GM21619 (cell line): Measurements from ENCODE around the gene CR2.
"Not testable (repeated sequence)": the region's sequence is repeated elsewhere in the genome, so short reads cannot be mapped to it uniquely, and the experiment has no call there.

Source experiments
- ATAC-seq: cut with Tn5 transposase; IDR thresholded peaks from one replicate; pipeline ENCODE4 v1.9.1; 2021; ENCODE audit not compliant: unreplicated experiment

CR2 gene

DNA sequence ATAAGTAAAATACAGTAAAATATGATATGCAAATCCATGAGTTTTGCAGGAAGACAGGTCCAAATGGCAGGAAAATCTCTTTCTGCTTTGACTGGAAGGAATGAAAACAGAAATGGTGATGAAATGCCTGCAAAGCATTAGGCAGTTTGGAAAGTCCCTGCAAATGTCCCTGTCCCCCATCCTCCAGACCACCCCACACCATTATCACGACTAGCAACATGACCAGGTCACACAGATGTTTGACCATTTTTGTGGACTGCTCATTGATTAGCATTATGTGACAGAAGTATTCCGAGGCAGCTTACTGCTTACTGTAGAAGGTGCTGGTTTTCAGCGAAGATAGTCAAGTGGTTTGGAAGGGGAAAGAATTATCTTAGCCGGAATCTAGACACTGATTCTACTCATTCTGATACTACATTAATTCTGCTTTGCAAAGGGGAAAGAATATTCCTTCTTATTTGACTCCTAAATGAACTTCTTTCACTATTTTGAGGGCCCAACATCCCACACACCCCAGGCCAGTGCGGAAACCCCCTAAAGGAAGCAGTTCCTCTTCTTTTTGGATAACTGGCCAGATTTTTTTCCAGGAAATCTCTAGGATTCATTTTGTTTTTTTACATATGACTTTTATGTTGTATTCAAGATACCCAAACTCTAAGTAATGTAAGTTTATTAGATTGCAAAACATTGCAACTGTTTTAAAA lies 9.5 kb upstream of the CR2 start:
- no peak for ATAC-seq

DNA sequence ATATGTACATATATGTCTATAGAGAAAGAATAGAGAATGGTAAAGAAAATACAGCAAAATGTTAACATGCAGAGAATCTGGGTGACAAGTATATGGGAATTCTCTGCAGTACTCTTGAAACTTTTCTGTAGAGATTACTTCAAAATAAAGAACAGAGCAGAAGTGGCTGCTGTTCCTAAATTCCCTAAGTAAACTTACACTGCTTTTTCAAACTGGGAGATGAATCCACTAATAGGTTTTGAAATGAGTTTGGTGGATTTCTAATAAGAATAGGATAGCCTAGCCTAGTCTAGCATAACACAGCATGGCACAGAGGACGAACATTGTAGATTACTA lies 450 bp upstream of the CR2 start:
- ATAC-seq = no peak

DNA sequence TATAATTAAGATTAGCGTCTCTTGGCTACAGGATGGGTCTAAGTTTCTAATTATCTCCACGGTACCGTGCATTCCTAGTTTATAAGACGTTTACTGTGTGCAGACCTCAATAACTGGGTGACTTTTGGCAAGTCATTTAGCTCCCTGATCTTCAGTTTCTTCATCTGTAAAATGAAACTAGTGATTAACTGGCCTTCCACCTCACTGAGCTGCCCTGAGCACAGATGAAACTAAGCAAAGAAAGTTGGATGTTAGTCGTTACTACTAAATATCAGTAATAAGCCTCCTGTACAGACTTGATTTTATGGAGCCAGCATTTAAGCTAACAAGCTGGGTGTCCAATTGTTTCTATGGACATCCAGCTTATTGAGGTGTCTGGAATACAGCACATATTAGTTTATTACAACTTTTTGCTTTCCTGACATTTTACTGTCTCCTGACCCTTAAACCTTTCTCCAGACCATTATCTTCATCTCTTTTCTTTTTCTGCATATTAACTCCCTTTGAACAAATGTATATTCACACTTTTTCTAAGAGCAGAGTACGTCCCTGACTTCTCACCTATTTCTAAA lies 1.1 kb downstream of the CR2 start:
- peak; percentile 35 for ATAC-seq

DNA sequence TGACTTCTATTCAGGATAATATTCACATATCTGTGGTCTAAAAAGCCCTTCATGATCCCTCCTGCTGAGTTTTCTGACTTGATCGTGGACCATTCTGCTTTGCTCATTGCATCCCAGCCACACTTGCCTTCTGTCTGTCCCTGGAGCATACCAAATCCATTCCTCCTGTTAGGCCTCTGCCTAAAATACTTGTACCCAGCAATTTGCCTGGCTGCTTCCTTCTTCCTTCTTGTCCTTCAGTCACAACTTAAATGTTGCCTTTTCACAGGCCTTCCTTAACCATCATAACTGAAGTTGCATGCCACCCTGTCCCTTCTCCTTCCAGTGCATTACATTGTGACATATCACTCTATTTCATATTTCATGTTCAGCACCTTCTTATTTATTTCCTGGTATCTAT lies 4.3 kb downstream of the CR2 start:
- no peak for ATAC-seq

DNA sequence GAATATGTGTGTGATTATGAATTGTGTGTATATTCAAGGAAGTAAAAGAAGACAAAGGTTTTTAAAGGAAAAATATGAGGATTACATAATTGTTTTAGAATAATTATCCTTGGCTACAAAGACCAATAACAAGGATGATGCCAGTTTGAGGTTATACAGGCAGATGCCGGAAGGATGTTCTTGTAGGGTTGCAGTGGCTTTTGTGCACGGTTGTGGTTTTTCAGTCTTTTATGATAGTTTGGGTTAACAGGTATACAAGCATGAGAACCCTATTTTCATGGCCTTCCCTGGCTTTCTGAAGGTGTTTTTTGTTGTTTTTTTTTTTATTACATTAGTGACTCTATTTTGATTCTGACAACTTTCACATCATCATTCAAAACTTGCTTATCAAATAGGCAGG lies 4.9 kb downstream of the CR2 start:
- ATAC-seq = no peak

DNA sequence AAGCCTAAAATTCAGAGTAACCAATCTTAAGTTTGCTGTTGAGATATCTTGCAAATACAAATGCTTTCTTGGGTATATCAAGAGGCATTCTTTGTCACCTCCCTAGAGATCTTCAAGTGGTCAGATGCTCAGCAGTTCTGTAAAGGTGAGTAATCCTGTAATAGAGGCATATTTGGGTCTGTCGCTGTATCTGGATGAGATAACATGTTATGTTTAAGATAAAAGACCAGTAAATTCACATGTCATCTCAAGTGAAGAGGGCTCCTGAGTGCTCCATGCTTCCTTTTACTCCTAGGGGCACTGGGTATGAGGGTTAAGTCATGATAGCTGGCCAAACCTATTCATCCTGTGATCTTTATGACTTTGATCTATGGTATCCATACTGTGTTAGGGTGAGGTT lies 7.5 kb downstream of the CR2 start:
- ATAC-seq = no peak

DNA sequence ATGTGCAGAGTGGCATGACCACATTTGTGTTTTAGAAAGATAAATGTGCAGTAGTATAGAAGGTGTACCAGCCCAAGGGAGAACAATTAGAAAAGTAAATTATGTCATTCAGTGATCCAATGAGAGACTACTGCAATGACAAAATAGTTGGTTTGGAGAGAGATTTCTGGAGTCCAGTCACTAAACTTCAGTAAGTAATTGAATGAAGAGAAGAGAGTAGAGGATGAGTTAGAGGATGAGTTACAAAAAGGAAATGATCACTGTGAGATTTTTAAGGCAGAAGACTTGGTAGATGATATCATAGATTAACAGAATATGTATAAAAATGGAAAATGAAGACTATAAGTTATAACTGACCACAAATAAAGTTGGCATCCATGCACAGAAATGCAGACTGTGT lies 8.4 kb downstream of the CR2 start:
- ATAC-seq = no peak

DNA sequence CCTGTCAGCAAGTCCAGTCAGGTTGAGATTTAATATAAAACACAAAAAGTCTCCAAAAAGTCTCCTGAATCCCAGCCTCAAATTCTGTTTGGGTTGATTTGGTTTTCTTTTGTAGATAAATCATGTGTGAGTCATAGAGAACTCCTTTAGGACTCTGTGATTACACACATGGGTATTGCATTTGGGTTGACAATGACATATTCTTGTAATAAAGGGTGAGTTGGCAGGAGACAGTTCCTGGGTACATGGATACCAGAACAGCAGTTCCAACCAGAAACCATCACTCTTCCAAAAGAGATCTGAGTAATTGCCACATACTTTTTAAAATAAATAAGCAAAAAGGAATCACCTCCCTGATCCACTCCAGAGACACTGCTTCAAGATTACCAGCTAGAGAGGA lies 8.9 kb downstream of the CR2 start:
- no peak for ATAC-seq

DNA sequence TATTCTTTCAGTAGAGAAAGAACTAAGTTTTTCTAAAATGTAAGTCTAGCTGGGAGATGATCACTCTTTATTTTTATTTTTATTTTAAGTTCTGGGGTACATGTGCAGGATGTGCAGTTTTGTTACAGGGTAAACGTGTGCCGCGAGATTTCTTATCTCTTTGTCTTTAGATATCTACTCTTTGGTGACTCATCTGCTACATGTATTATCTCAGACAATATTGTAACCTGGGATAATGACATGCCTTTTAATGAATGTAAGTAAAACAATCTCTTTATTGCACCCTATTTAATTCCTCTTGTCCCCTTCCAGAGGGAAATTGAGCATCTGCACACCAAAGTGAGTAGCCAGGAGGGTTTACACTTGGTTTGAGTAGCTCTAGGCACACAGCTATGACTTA lies 9.4 kb downstream of the CR2 start:
- no peak for ATAC-seq

DNA sequence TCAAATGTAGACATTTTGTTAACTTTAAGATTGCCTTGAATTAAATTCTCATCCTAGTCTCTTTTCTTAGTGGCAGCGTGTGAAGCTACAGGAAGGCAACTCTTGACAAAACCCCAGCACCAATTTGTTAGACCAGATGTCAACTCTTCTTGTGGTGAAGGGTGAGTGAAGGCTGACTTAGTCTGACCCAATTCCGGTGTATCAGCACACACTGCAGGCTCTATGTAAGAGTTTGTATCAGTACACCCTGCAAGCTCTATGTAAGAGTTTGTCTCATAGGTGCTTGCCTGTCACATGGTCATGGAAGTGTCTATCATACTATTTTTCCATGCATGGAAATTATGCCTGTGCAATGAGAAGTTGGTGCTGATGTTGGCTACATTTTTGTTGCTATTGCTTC lies 16.8 kb downstream of the CR2 start:
- ATAC-seq = no peak

DNA sequence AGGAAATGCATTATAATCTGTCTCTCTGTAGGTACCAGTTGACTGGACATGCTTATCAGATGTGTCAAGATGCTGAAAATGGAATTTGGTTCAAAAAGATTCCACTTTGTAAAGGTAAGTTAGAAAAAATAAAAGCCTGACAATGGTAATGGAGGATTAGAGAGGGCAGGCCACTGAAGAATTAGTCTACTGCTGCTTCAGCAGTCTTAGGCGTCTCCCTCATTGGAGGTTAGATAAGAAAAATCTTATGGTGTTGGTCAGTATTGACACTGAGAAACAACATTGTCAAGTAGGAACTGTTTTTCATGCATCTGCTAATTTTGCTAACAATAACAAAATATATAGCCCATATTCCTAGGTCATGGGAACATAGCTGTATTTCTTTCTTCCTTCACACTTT lies 20.1 kb downstream of the CR2 start:
- ATAC-seq = no peak

DNA sequence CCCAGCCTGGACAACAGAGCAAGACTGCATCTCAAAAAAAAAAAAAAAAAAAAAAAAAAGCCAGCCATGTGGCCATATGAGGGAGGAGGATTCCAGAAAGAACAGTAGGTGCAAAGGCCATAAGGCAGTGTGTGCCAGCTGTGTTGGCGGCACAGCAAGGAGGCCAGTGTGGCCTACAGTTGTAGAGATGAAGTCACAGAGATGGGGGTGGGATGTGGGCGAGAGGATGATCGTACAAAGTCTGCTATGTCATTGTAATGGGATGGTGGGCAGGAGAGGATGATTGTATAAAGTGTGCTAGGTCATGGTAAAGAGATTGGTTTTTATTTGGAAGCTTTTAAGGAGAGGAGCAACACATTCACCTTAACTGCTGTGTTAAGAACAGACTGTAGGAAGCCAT lies 32.1 kb downstream of the CR2 start:
- no peak for ATAC-seq

DNA sequence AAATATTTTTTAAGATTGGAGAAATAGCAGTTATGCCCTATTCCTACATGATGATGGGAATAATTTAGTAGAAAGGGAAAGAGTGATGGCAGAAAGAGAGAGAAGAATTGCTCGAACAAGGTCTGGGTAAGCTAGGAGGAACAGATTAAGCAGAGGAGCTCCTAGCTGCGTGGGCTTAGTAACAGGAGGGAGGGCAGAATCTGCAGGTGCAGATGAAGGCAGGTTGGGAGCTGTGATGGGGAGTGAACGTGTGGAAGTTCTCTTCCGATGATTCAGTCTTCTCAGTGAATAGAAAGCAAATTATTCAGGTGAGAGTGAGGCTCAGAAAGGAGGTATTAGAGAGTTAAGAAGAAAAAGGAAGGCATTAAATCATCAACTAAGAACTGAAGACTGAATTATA lies 33.5 kb downstream of the CR2 start:
- ATAC-seq = no peak

DNA sequence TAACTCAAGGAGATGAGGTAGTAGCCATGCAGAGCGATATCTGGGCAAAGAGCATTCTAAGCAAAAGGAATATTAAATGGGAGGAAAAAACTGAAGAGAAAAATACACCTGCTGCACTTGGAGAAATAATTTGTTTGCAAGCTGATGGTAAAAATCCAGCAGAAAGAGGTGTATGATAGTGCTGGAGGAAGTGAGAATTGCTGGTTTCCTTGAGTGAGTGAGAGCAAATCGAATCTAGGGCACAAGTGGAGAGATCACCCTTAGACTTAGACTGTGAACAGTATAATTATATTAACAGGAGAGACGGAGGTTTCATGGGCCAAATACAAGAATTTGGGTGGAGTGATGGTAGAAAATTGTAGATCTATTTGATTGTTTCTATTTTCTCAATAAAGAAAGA lies 39.1 kb downstream of the CR2 start:
- no peak for ATAC-seq

DNA sequence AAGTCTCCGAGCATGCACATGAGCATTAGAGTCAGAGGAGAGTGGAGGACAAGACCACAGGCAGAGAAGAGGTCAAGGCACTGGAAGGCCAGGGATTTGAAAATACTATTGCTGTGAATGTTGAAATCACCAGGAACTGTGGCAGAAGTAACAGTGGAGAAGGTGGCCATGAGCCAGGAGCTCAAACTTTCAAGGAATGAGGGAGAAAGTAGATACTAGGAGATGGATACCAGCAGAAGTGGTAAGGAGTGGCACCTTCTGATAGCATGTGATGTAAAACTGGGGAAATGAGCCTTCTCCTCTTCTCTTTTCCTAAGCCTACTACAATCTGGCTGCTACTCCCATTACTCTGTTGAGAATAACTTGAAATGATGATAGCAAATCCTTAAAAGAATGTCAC lies 40.0 kb downstream of the CR2 start:
- no peak for ATAC-seq

DNA sequence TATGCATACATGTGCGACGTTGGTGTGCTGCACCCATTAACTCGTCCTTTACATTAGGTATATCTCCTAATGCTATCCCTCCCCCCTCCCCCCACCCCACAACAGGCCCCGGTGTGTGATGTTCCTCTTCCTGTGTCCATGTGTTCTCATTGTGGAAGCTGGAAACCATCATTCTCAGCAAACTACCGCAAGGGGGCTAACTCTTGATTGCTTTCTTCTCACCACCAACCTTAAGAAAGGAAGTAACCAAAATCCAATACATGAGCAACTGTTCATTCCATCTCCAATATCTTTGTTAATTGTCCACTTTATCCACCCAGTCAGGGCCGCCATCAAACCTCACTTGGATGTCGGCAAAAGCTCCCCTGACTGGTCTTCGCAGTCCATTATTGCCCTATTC lies 41.2 kb downstream of the CR2 start:
- not testable (repeated sequence) for ATAC-seq

DNA sequence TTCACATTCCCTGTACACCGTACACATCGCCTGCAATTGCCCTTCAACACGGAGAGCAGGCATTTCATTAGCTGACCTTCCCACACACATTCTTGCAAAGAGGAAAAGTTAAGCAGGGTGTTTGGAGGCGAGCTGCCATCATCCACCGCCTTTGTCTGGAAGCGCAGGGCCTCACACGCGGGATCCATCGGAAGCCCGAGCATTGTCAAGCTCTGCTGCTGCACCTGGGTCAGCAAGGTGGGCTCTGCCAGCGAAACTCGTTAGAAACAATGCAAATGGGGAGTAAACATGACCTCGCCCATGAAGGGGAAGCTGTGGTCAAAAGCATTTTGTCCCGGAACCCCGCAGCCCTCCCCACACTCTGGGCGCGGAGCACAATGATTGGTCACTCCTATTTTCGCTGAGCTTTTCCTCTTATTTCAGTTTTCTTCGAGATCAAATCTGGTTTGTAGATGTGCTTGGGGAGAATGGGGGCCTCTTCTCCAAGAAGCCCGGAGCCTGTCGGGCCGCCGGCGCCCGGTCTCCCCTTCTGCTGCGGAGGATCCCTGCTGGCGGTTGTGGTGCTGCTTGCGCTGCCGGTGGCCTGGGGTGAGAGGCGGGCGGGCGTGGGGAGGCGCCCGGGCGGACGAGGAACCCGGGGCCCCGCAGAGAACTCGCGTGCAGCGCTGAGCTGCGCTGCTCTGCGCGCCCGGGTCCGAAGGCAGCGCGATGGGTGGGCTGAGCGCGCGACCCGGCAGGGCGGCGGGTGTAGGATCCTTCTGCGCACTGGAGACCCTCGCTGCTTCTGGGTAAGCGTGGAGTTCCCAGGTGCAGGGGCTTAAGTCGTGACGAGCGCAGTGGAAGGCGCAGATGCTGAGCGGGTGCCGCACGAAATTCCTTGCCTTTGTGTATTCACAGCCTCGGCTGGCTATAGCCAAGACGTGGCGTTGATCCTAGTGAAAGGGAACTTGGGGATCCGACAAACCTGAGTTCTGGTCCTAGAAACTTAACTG lies 42.0 kb downstream of the CR2 start, which contains the start of gene CR1:
Gene CR1, plus strand, starts transcription at position 357 of the 992 bp plus-strand sequence. Its CDS starts 111 bp downstream, at position 468.
- ATAC-seq = peak; percentile 31

DNA sequence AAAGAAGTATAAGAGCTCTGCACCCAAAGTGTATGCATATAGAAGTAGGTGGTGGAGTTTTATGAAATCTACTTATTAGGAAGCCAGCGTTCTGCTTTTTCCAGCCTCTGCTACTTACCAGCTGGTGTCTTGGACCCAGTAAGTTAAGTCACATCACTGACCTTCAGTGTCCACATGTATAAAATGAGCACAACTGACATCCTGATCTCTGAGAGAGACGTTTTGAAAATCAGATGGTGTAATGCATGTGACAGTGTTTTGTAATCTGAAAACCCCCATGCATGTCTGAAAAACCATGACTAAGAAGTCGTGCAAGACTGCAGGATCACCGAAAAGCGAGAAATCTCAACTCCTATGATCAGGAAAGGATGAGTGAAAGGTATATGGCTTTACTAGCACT lies 43.8 kb downstream of the CR2 start:
- no peak for ATAC-seq

DNA sequence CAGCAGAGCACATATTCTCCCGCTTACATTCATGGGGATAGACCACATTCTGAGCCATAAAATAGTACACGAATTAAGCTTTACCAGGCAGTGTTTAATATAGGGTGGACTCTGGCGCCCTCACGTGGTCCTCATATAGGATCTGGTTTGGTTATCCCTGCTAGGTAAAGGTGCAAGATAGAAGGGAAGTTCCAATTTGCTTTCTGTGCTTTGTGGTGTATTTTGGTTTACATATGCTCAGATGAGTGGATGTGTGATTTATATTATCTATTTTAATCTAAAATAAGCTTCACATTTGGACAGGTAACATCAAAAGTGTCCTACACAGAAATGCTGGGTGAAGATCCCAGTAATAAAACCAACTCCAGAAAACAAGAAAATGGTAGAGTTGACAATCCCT lies 45.4 kb downstream of the CR2 start:
- ATAC-seq = peak; percentile 36

DNA sequence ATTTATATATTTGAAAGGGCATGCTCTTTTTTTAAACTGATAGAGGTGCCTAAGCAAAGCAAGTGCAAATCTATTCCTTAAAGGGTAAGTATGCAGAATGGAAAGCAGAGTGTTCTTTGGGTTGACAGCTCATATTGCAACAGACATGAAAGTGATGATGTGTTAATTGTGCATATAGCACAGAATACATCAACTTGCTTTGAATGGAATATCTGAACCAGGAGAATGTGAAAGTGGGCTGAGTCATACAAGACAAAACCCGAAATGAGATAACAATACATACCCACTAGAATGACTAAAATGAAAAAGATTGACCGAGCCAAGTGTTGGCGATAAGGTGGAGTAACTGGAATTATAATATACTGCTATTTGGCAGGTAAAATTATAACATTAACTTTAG lies 46.2 kb downstream of the CR2 start:
- no peak for ATAC-seq

DNA sequence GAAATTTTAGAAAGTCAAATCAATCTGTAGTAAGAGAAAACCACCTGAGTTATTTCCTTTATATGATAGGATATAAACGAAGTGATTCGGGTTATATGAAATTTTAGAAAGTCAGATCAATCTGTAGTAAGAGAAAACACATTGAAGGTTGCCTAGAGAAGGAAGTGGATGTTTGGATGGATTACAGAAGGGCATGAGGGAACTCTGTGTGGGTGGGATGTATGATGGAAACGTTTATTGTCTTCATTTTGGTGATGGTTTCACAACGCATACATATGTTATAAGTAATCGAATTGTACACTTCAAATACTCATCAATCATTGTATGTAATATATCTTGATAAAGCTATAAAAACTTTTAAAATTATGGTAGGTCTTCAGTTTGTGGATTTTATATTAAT lies 46.9 kb downstream of the CR2 start:
- ATAC-seq = no peak

DNA sequence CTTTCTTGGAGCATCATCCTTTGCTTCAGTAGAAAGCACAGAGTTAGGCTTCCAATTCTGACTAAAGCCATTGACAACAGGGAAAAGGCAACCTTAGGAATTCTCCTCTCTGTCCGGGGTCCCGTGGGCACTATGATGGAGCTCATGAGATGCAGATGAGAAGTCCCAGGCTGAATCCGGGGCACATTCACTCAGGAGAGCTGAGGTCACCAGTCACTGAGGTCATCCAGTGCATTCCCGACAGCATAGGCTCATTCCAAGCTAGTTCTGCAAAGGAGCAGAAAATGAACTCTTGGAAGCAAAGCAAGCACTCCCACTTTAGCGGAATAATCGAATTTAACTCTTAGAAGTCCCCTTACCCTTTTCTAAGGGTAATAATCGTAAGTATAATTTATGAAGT lies 48.6 kb downstream of the CR2 start:
- ATAC-seq = no peak
